ENCODE data around the gene ELOVL6. TPM values are rescaled to one million over a fixed set of nuclear protein-coding genes. Genes with fewer than 3 reads are reported as not detected.

The ELOVL6 gene
- total RNA-seq, 5 donors from 2014 or later (not counting 1 experiment from before 2014, with no cell fraction given): 1.1 to 2.9 (median 2.0) TPM

GRCh38 chr4:110137829-110138228 is 60.6 kb downstream of the ELOVL6 start:
- Histone ChIP-seq H3K4me3 (ENCODE audit: control insufficient read depth in 1 of 2, extremely low read depth in 1 of 2, low read length in 1 of 2) (no peak overlapping the region), H3K9me3 (no peaks in the 10 kb centered on the region), H3K27ac (ENCODE audit: low read length) (no peak overlapping the region), H3K27me3 (replicated peaks in 1 of 2; ENCODE audit: control insufficient read depth in 2 of 2, extremely low read depth in 1 of 2, insufficient read depth in 2 of 2, low read length in 1 of 2) (no peaks in the 10 kb centered on the region), H3K36me3 (ENCODE audit: control insufficient read depth in 2 of 2, extremely low read depth in 1 of 2, insufficient read depth in 1 of 2, low read length in 1 of 2) (no peaks in the 10 kb centered on the region), H3K4me1 (ENCODE audit: control insufficient read depth in 1 of 2, extremely low read depth in 1 of 2, insufficient read depth in 2 of 2, low read length in 2 of 2) (no peaks in the 10 kb centered on the region)
- no peaks in the 10 kb centered on the region for H3K9me3 Mint-ChIP-seq
- H3K27me3 Mint-ChIP-seq: peaks cover 0 to 4% of the 10 kb centered on the region in 2 donors
- CTCF ChIA-PET: interaction anchor here in 1 of 2 donors (0.7 kb wide), 1 partner anchor 29 kb away, joined by 3 read pairs; no protein-coding TSS in a partner anchor
- H3K27ac Mint-ChIP-seq: no peak overlapping the region
- no CpG with 5 or more reads among the region's 1 CpG for WGBS (ENCODE audit: insufficient coverage)
- no peaks in the 10 kb centered on the region for H3K36me3 Mint-ChIP-seq
- H3K4me3 Mint-ChIP-seq: no peak overlapping the region
- DNase-seq: no peak
- peaks cover 0 to 11% (median 0%) of the 10 kb centered on the region in 3 donors for H3K4me1 Mint-ChIP-seq
- ATAC-seq (replicated peaks in 1 of 4): no peak
- POLR2A ChIA-PET: no interaction called here

GRCh38 chr4:110135523-110135922 is 62.9 kb downstream of the ELOVL6 start:
- Mint-ChIP-seq H3K27ac (no peak overlapping the region), H3K4me1 (peaks cover 0 to 9% (median 0%) of the 10 kb centered on the region in 3 donors), H3K36me3 (no peaks in the 10 kb centered on the region), H3K9me3 (peaks cover 0 to 7% (median 0%) of the 10 kb centered on the region in 3 donors), H3K4me3 (no peak overlapping the region), H3K27me3 (peaks cover 0 to 4% of the 10 kb centered on the region in 2 donors)
- H3K4me3 ChIP-seq (ENCODE audit: control insufficient read depth in 1 of 2, extremely low read depth in 1 of 2, low read length in 1 of 2): no peak overlapping the region
- DNase-seq (no peak), ATAC-seq (replicated peaks in 1 of 4) (no peak)
- no CpG with 5 or more reads among the region's 1 CpG for WGBS (ENCODE audit: insufficient coverage)
- no peak overlapping the region for H3K27ac ChIP-seq (ENCODE audit: low read length)
- H3K4me1 ChIP-seq (ENCODE audit: control insufficient read depth in 1 of 2, extremely low read depth in 1 of 2, insufficient read depth in 2 of 2, low read length in 2 of 2): no peaks in the 10 kb centered on the region
- no peaks in the 10 kb centered on the region for H3K9me3 ChIP-seq
- H3K36me3 ChIP-seq (ENCODE audit: control insufficient read depth in 2 of 2, extremely low read depth in 1 of 2, insufficient read depth in 1 of 2, low read length in 1 of 2): no peaks in the 10 kb centered on the region
- no peaks in the 10 kb centered on the region for H3K27me3 ChIP-seq (replicated peaks in 1 of 2; ENCODE audit: control insufficient read depth in 2 of 2, extremely low read depth in 1 of 2, insufficient read depth in 2 of 2, low read length in 1 of 2)
- ChIA-PET POLR2A (no interaction called here), CTCF (no interaction called here)

GRCh38 chr4:110135076-110135475 is 63.3 kb downstream of the ELOVL6 start:
- ATAC-seq (replicated peaks in 1 of 4): no peak
- WGBS (ENCODE audit: insufficient coverage): 100% methylated on average over 1 of the region's 2 CpGs
- Mint-ChIP-seq H3K4me1 (peaks cover 0 to 9% (median 0%) of the 10 kb centered on the region in 3 donors), H3K27me3 (peaks cover 0 to 4% of the 10 kb centered on the region in 2 donors), H3K36me3 (no peaks in the 10 kb centered on the region), H3K9me3 (peaks cover 0 to 7% (median 0%) of the 10 kb centered on the region in 3 donors), H3K27ac (no peak overlapping the region), H3K4me3 (no peak overlapping the region)
- no peak overlapping the region for H3K4me3 ChIP-seq (ENCODE audit: control insufficient read depth in 1 of 2, extremely low read depth in 1 of 2, low read length in 1 of 2)
- no peaks in the 10 kb centered on the region for H3K4me1 ChIP-seq (ENCODE audit: control insufficient read depth in 1 of 2, extremely low read depth in 1 of 2, insufficient read depth in 2 of 2, low read length in 2 of 2)
- H3K36me3 ChIP-seq (ENCODE audit: control insufficient read depth in 2 of 2, extremely low read depth in 1 of 2, insufficient read depth in 1 of 2, low read length in 1 of 2): no peaks in the 10 kb centered on the region
- no peaks in the 10 kb centered on the region for H3K9me3 ChIP-seq
- no peaks in the 10 kb centered on the region for H3K27me3 ChIP-seq (replicated peaks in 1 of 2; ENCODE audit: control insufficient read depth in 2 of 2, extremely low read depth in 1 of 2, insufficient read depth in 2 of 2, low read length in 1 of 2)
- no peak overlapping the region for H3K27ac ChIP-seq (ENCODE audit: low read length)
- no peak for DNase-seq
- POLR2A ChIA-PET: no interaction called here
- CTCF ChIA-PET: no interaction called here

- Mint-ChIP-seq H3K4me1 (peaks cover 0 to 9% (median 0%) of the 10 kb centered on the region in 3 donors), H3K27me3 (peaks cover 0 to 4% of the 10 kb centered on the region in 2 donors), H3K9me3 (peaks cover 0 to 7% (median 0%) of the 10 kb centered on the region in 3 donors), H3K36me3 (no peaks in the 10 kb centered on the region), H3K27ac (no peak overlapping the region), H3K4me3 (no peak overlapping the region)
- DNase-seq: no peak
- ATAC-seq (replicated peaks in 1 of 4): no peak
- WGBS (ENCODE audit: insufficient coverage): 100% methylated on average over 1 of the region's 3 CpGs
- no peaks in the 10 kb centered on the region for H3K9me3 ChIP-seq
- no peaks in the 10 kb centered on the region for H3K4me1 ChIP-seq (ENCODE audit: control insufficient read depth in 1 of 2, extremely low read depth in 1 of 2, insufficient read depth in 2 of 2, low read length in 2 of 2)
- H3K27me3 ChIP-seq (replicated peaks in 1 of 2; ENCODE audit: control insufficient read depth in 2 of 2, extremely low read depth in 1 of 2, insufficient read depth in 2 of 2, low read length in 1 of 2): no peaks in the 10 kb centered on the region
- H3K27ac ChIP-seq (ENCODE audit: low read length): no peak overlapping the region
- no peaks in the 10 kb centered on the region for H3K36me3 ChIP-seq (ENCODE audit: control insufficient read depth in 2 of 2, extremely low read depth in 1 of 2, insufficient read depth in 1 of 2, low read length in 1 of 2)
- no peak overlapping the region for H3K4me3 ChIP-seq (ENCODE audit: control insufficient read depth in 1 of 2, extremely low read depth in 1 of 2, low read length in 1 of 2)
- ChIA-PET CTCF (no interaction called here), POLR2A (no interaction called here)
Observed at GRCh38 chr4:110134269-110134869, 64.0 kb downstream of the ELOVL6 start.

GRCh38 chr4:110132816-110133719 is 65.3 kb downstream of the ELOVL6 start:
- CTCF ChIA-PET: no interaction called here
- ATAC-seq (replicated peaks in 1 of 4): no peak
- no peak overlapping the region for H3K27ac Mint-ChIP-seq

GRCh38 chr4:110131916-110132315 is 66.5 kb downstream of the ELOVL6 start:
- no peaks in the 10 kb centered on the region for H3K4me1 ChIP-seq (ENCODE audit: control insufficient read depth in 1 of 2, extremely low read depth in 1 of 2, insufficient read depth in 2 of 2, low read length in 2 of 2)
- H3K9me3 Mint-ChIP-seq: peaks cover 0 to 7% (median 0%) of the 10 kb centered on the region in 3 donors
- CTCF ChIA-PET: no interaction called here
- H3K4me1 Mint-ChIP-seq: peaks cover 0 to 14% (median 0%) of the 10 kb centered on the region in 3 donors
- H3K9me3 ChIP-seq: no peaks in the 10 kb centered on the region
- DNase-seq: no peak
- WGBS (ENCODE audit: insufficient coverage): 86% methylated on average over 3 of the region's 3 CpGs
- no peak overlapping the region for H3K4me3 Mint-ChIP-seq
- ATAC-seq (replicated peaks in 1 of 4): no peak
- no peak overlapping the region for H3K4me3 ChIP-seq (ENCODE audit: control insufficient read depth in 1 of 2, extremely low read depth in 1 of 2, low read length in 1 of 2)
- H3K27ac Mint-ChIP-seq: no peak overlapping the region
- no peaks in the 10 kb centered on the region for H3K36me3 ChIP-seq (ENCODE audit: control insufficient read depth in 2 of 2, extremely low read depth in 1 of 2, insufficient read depth in 1 of 2, low read length in 1 of 2)
- no peaks in the 10 kb centered on the region for H3K27me3 Mint-ChIP-seq
- no peak overlapping the region for H3K27ac ChIP-seq (ENCODE audit: low read length)
- no peaks in the 10 kb centered on the region for H3K27me3 ChIP-seq (replicated peaks in 1 of 2; ENCODE audit: control insufficient read depth in 2 of 2, extremely low read depth in 1 of 2, insufficient read depth in 2 of 2, low read length in 1 of 2)
- POLR2A ChIA-PET: no interaction called here
- H3K36me3 Mint-ChIP-seq: peaks cover 4% of the 10 kb centered on the region

More at GRCh38 chr4:110132816-110133719, 65.3 kb downstream of the ELOVL6 start:
- Histone ChIP-seq H3K27ac (ENCODE audit: low read length) (no peak overlapping the region), H3K36me3 (ENCODE audit: control insufficient read depth in 2 of 2, extremely low read depth in 1 of 2, insufficient read depth in 1 of 2, low read length in 1 of 2) (no peaks in the 10 kb centered on the region), H3K27me3 (replicated peaks in 1 of 2; ENCODE audit: control insufficient read depth in 2 of 2, extremely low read depth in 1 of 2, insufficient read depth in 2 of 2, low read length in 1 of 2) (no peaks in the 10 kb centered on the region), H3K4me3 (ENCODE audit: control insufficient read depth in 1 of 2, extremely low read depth in 1 of 2, low read length in 1 of 2) (no peak overlapping the region), H3K9me3 (no peaks in the 10 kb centered on the region), H3K4me1 (ENCODE audit: control insufficient read depth in 1 of 2, extremely low read depth in 1 of 2, insufficient read depth in 2 of 2, low read length in 2 of 2) (no peaks in the 10 kb centered on the region)
- POLR2A ChIA-PET: no interaction called here
- Mint-ChIP-seq H3K4me3 (no peak overlapping the region), H3K36me3 (peaks cover 4% of the 10 kb centered on the region), H3K9me3 (peaks cover 0 to 7% (median 0%) of the 10 kb centered on the region in 3 donors), H3K4me1 (peaks cover 0 to 12% (median 0%) of the 10 kb centered on the region in 3 donors), H3K27me3 (no peaks in the 10 kb centered on the region)
- DNase-seq: no peak
- 88% methylated on average over 3 of the region's 6 CpGs for WGBS (ENCODE audit: insufficient coverage)

Measured in T-cell (primary cell).